HG03039 (cell line): Measurements from ENCODE around the gene LRCH1.

Source experiments
- ATAC-seq: cut with Tn5 transposase; IDR thresholded peaks from one replicate; pipeline ENCODE4 v1.9.1; 2021; ENCODE audit warnings: mild to moderate bottlenecking, moderate library complexity; ENCODE audit not compliant: unreplicated experiment

LRCH1 gene

DNA sequence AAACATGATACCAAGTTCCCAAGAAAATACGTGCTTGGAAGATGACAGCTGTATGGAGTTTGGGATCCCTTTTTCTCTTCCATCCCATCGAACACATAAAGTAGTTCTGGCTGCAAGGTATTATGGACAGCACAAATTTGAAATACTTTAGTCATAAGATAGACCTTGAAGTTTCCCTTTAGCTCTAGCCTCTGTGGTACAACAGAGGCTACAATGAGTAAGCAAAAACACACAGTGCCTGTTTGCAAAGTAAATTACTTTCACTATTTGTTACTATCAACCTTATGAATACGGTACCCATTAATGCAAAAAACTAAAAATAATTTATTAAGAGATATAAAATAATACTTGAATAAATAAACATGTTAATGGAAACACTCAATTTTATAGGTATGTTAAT, 21.0 kb upstream of the LRCH1 start:
- peak; percentile 61 for ATAC-seq

DNA sequence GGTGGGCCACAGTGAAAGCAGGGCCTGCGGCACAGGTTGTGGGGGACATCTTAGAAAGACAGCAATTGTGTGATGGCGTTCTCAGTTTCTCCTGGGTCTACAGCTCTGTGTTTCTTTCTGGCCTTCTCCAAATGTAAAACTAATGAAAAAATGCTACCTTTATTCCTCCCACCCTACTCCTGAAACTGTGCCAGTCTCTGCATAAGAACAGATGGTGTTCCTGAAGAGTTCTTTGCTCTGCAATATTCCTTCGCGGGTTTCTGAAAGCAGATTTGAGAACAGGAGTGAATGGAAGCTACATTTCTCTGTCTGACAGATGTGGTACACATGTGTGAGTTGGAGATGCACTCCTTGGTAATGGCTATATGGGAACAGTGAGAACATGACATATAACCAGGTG, 18.0 kb upstream of the LRCH1 start:
- ATAC-seq: no peak

DNA sequence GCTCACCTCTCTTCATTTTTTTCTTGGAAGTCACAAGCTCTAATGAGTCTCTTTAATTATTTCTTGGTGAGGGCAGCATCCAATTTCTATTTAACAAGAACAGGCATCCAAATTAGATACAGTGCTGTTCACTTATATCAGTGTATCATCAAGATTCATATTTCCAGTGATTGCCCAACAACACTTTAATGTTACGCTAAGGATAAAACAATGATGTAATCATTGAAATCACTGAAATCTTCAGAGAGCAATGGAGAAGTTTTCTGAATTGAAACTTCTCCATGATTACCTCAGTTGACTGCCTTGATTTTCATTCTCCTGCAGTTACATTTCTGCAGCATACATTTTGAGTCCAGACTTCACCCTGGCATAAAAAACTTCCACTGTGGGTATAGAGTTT, 17.1 kb upstream of the LRCH1 start:
- ATAC-seq: no peak

DNA sequence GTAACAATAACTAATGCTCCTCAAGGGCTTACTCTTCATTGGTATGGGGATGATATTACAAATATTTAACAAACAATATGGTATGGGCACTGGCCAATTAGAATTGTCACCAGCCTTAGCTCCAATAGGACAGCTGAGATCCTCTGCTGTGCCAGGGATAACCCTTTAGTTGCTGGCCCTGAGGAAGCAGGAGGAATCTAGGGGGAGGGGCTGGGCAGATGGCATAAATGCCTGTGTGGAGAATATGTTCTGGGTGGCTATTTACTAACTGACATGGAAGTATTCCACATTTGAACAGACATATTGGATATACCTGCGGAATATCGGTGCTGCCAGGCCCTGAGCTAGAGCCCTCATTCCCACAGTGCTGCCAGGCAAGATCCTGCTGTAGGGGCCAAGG, 16.6 kb upstream of the LRCH1 start:
- ATAC-seq: no peak

DNA sequence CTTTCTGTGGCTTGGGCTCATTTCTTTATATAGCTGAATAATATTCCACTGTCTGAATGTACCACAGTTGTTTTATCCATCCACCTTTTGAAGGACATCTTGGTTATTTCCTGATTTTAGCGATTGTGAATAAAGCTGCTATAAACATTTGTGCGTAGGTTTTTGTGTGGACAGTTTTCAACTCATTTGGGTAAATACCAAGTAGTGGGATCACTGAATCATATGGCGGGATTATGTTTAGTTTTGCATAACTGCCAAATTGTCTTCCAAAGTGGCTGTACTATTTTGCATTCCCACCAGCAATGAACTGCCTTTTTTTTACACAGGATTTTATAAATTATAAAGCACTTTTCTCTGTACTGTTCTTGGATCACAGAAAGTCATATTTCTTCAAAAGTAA, 13.7 kb upstream of the LRCH1 start:
- ATAC-seq: no peak

DNA sequence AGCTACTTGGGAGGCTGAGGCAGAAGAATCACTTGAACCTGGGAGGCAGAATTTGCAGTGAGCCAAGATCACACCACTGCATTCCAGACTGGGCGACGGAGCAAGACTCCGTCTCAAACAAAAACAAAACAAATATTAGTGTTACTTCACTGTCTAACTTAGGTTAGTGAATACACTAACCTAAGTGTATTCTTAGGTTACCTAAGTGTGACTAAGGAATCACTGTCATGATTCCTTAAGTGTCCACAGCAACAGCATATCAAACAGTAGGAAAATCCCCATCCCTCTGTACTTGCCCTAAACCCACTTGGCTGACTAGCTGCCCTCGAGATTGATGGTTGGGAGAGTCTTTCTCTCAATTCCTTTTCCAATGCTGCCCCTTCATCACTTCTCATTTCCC, 11.8 kb upstream of the LRCH1 start:
- ATAC-seq: no peak

DNA sequence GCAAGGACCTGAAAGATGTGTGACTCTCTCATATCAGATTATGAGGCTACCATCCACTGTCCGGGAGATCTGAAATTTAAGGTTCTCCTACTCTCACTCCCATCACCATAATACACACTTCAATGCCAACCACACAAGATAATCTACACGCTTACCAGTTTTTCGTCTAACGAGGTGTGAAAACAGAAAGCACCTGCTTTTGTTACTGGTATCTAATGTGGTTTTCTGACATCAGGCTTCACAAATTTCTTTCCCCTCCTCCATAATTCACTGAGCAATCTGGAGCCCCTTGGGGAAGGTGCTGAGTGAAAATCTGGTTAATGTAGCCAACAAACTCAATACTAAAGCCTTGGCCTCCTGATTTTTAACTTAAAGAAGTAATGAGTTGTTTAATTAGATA, 10.1 kb upstream of the LRCH1 start:
- ATAC-seq: no peak

DNA sequence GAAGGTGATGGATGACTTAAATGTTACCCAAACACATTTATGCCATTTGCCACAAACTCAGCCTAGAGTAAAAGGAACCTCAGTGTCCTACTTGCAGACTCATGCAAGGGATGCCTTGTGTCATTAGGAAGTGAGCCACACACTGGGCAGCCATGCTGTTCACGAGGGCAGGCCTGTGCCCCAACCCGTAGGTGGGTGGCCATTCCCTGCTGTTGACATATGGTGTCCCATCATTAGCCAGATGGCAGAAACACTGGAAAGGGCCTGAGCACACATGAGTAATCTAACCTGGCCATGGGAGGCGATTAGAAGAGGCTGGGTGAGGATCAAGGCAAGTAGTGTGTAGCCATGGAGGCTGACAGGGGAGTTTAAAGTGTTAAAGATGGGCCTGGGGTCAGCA, 9.7 kb upstream of the LRCH1 start:
- ATAC-seq: no peak

DNA sequence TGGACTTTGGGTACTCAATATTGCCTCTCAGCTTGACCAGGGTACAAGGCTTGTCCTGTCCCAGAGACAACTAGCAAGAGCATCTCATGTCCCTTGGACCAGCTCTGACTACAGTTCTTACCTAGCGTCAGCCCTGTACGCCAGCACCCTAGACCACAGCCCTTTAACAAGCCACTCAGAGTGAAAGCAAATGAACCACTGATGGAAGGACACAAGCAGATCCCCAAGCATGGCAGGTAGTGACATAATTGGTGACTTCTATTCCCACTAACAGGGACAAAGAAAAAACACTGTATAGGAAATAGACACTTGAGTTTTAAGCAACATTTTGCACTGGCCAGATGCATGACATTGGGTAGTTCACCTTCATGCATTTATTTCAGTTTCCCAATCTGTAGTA, 8.8 kb upstream of the LRCH1 start:
- ATAC-seq: peak; percentile 89

DNA sequence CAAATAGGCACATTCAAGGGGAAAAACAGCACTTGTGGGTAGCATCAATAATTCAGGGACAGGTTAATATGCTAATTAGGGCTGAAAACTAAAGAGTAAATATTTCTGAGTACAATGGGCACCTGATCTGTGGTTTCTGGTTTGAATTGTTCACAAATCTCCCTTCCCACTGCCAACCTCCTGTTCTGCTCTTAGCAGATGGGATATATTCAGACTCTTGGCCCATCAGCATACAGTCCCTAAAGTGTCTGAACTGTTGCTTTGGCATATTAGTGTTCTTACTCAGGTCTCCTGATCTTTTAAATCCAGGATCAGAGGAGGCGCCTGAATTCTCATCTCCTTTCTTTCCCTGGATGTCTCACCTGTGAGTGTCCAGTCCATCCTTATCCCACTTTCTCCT, 8.2 kb upstream of the LRCH1 start:
- ATAC-seq: no peak

DNA sequence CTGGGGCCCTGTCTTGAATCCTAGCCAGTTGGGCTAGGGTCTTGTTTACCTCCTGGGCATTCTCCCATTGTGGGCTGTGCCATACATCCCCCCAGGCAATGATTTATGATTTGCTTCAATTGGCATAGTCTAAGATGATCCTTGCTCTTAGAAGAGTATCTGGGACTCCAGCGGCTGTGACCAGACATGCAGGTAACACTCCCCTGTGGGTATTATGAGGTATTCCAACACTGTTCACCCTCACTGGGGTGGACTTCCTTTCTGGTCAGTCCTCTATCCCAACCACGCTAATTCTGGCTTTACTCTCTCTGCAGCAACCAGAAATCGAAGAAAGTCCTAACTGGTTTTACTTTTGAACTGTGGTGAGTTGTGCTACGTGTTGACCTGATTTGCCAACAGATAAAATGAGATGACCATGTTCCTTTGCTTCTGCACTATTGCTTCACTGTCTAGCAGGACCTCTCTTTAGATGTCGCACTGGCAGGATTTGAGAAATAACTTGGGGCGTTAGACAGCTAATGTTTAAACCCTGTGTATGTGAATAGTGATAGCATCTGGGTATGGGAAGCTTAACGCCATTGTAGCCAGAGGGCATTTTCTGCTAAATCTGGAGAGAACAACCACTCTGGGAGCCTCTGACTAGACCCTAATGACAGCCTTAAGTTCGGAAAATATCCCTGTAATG, 6.7 kb upstream of the LRCH1 start:
- no peak for ATAC-seq

DNA sequence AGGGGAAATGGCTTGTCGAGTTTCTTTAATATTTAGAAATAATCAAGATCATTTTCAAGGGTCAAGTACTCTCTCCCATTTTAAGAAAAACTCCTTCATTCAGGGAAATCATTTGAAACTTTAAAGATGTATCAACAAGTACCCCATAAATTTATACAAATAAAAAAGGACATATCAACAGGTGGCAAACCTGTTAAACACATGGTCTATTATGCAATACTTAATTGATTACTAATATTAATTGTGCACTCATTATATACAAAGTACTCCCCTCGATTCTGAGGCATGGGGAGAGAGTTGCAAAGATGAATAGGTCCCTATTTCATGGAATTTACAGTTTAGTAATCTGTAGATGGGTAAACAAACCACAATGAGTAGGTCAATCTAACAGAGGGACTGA, 2.1 kb upstream of the LRCH1 start:
- no peak for ATAC-seq

DNA sequence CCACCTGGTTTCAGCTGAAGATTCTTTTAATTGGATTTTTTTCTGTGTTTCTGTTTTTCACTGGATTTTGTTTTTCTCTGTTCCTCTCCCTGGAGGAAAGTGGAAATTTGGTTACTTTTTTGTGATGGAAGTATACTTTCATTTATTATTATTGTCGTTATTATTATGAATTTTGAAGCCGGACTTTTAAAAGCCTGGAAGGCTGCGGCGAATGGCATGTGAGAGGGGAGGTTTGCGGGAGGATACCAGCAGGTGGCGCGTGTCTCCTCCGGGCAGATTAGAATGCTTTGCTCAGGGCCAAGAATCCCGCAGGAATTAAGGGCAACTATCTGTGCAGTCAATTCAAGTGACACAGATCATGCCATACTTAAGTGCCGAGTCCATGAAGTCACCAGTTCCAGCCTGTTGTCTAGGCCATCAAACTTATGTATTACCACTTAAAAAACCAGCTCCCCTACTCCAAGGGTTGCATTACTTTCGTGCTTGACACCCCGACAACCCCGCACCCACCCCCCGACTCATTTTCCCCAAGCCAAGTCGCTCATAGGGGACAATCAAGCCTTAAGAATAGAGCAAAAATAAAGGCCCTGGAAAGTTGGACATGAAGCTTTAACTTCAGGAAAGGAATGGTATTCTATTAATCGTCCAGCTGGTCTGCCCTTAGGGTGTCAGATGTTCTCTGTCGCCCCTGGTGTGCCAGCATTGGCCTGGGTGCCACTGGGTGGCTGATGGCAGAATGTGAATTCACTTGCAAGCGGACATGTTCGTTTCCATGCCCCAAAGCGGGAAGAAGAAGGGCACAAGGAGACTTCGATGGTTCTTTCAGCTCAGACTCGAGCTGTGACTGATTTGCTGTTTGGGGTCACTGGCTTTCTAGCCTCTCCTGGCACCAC, 1.3 kb upstream of the LRCH1 start:
- no peak for ATAC-seq

DNA sequence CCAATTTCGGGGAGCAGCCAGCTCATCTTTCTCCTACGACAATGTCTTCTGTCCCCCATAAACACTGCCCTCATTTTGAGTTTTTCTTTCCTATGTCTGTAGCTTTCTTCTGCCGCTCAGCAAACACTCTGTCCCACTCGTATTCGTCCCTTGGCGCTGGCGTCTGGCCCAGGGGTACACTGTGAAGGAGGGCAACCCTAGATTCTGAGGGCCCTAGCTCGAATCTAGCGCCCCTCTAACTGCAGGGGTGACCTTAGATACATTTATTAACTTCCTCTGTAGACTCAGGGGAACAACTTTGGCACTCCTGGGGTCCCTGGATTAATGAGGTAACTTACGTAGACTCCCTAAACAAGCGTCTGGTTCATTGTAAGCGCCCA, 677 bp upstream of the LRCH1 start:
- no peak for ATAC-seq

DNA sequence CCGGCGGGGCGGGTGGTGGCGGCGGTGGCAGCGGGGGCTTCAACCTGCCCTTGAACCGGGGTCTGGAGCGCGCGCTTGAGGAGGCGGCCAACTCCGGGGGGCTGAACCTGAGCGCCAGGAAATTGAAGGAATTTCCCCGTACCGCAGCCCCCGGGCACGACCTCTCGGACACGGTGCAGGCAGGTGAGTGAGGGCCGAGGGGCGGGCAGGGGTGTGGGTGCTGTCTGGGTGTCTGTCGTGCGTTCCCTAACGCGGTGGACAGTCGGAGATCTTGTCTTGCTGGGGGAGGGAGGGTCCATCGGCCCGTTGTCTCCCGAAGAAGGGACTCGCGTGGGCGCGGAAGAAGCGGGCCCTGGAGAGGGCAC, 533 bp downstream of the LRCH1 start:
- no peak for ATAC-seq

DNA sequence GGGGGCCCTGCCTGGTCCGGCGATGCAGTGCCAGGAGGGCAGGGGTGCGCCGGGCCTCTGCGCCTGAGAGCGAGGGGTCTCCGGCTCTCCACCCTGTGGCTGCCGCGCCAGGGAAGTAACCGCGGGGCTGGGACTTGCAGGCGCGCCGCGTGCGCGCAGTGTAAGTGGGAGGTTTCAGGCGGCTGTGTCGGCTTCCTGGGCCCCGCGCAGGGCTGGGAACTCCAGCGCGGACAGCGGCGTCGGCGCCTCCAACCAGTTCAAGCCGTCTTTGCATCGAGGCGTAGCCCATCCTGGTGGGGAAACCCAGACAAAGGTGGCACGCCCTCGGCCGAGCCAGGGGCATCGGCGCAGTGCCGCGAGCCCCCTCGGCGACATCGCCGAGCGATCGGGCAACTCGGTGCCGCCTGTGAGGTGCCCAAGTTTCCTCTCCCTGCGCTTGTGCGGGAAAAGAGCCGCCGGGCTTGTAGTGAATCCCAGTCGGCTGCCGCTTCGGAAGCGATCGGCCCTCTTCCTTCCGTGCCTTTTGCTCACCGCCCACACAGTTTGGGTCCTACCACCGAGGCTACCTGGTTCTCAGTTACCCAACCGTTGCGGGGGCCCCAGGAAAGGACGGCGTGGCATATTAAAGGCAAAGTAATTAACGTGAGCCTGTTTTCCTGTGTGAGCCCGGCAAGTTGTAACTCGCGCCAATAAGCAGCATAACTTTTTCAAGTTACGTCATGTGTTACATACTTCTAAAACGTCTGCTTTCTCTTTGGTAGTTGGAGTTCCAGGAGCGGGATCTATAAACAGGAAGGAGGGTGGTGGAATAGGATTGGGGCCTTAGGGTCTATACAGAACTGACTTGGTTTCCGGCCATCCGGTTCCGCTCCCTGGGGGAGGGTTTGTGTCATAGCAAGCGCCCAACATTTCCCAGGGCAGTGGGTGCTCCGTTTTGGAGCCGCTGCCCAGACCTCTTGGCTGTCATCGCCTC, 1.2 kb downstream of the LRCH1 start:
- peak; percentile 55 for ATAC-seq

DNA sequence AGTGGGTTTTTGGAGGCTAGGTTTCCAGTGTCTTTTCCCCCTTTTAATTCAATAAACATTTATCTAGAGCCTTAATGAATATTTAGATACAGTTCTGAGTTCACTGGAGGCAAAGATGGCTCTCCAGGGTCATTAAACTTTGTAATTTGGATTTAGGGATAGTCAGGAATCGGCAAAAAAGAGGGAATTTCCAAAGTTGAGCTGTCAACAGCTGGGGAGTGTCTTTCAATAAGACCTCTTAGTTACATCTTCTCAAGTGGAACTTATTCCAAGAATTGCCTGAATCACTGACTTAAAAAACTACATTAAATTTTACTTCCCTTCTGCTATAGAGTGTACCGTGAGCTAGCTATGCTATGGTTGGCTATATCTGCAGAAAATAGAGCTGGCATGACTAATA, 2.0 kb downstream of the LRCH1 start:
- ATAC-seq: no peak

DNA sequence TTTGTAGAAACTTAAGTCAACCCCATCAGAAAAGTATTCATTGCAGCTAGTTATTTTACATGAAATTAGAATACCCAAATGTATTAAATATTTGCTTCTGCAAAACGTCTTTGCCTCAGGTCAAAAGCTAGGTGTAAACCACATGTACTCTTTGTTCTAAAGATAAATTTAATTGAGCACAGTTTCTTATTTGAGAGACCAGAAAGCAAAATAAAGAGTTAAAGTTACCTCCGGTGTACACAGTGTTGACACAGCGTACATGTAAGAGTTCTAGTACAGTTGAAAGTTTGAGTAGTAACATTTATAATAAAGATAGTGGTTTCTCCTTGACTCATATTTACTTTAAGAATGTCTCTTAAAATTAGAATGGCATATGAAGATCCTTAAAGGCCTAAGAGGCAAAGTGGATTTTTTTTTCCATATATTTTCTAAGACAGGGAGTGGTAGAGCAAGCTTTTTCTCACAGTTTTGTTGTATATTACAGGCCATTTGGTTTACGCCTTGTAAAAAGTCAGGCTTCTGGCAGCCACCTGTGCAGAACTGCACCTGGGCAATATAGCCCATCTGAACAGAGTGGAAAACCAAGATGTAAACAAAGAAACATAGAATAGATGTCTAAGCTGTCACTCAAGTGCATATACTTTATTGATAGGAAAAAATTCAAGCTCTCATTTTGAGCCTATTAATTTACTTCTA, 2.9 kb downstream of the LRCH1 start:
- ATAC-seq: no peak

DNA sequence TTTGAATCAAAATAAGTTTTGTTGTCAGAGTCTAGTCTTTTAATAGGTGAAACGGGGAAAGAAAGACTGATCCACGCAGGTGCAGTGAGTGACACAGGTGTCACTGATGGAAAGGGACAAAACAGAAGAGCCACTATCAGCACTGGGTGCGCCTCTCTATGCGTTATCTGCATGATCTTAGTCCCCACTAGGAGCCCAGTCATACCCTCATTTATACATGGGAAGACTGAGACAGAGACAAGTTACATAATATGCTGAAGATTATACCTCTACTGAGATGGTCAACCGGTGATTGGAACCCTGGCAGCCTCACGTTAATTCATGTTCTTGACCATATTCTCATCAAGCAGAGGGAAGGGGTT, 3.4 kb downstream of the LRCH1 start:
- ATAC-seq: no peak

DNA sequence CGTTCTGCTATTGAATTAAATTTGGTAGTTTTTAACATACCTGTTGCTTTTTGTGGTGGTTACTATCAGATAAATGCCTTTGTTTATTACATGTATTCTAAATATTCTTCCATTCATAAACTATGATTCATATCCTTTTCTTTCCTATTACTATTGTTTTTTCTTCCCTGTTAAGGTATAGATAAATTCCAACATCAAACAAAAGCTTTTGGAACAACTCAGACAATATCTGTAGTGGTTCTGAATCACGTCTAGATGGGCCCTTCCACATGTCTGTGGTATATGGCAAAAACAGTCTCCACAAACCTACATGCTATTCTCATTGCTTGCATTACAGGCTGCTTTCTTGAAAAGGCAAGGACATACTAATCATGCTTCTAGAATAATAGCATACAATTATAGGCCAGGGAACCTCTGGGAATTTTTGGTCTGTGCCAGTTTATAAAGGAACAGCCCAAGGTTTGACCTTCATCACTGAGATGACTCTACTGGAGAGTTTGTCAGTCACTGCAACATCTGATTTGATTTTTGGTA, 6.4 kb downstream of the LRCH1 start:
- no peak for ATAC-seq

DNA sequence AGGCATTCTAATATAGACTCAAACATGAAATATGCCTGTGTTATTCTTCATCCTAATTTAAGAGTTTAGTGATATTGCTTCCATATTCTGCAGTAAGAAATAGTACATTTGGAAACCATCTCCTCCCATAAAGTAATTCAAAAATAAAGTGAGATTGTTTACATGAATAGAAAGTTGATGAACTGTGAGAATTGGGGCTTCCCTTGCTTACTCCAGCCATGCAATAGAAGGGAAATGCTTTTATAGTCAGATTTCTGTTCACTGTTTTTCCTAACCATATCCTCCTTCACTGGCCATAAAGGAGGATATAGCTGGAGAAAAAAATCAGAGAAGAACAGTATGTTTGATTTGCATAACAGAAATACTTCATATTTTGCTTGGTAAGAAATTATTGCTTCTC, 7.8 kb downstream of the LRCH1 start:
- no peak for ATAC-seq
